ENCODE measurements around the gene IP6K1.

GRCh38 chr3:49759226-49759625, 27.1 kb downstream of the IP6K1 start:
- no peak for TF ChIP-seq PATZ1 (CRISPR knock-in tag; IDR thresholded peaks at IDR 0.05; ENCODE audit: borderline replicate concordance)
- TF ChIP-seq ZNF8 (CRISPR knock-in tag; IDR thresholded peaks at IDR 0.05): no peak
- no peak for TF ChIP-seq RARB (CRISPR knock-in tag; IDR thresholded peaks at IDR 0.05)
- no peak for TF ChIP-seq ZNF70 (CRISPR knock-in tag; IDR thresholded peaks at IDR 0.05)
- no peak for TF ChIP-seq OSR1 (CRISPR knock-in tag; IDR thresholded peaks at IDR 0.05)
- no peak for TF ChIP-seq ZFP30 (CRISPR knock-in tag; IDR thresholded peaks at IDR 0.05)
- TF ChIP-seq ARNTL (CRISPR knock-in tag; IDR thresholded peaks at IDR 0.05; ENCODE audit: borderline replicate concordance, low read depth): no peak
- no peak for TF ChIP-seq TCF4 (CRISPR knock-in tag; IDR thresholded peaks at IDR 0.05; ENCODE audit: borderline replicate concordance)
- TF ChIP-seq ISL1 (CRISPR knock-in tag; IDR thresholded peaks at IDR 0.05): no peak
- no peak for TF ChIP-seq CSRNP3 (CRISPR knock-in tag; IDR thresholded peaks at IDR 0.05)
- no peak for TF ChIP-seq CSDC2 (CRISPR knock-in tag; IDR thresholded peaks at IDR 0.05)
- TF ChIP-seq PPARA (CRISPR knock-in tag; IDR thresholded peaks at IDR 0.05; ENCODE audit: borderline replicate concordance): no peak
- TF ChIP-seq CREB5 (CRISPR knock-in tag; IDR thresholded peaks at IDR 0.05; ENCODE audit: low read depth): no peak
- TF ChIP-seq SNAI2 (CRISPR knock-in tag; IDR thresholded peaks at IDR 0.05): no peak

Data from SK-N-SH treated with all-trans-retinoic acid at 6 μM for 48 hours (cell line).